Measurements from ENCODE around the gene TAMM41. TPM values are rescaled to one million over a fixed set of nuclear protein-coding genes. Genes with fewer than 3 reads are reported as not detected.

The TAMM41 gene, protein sequence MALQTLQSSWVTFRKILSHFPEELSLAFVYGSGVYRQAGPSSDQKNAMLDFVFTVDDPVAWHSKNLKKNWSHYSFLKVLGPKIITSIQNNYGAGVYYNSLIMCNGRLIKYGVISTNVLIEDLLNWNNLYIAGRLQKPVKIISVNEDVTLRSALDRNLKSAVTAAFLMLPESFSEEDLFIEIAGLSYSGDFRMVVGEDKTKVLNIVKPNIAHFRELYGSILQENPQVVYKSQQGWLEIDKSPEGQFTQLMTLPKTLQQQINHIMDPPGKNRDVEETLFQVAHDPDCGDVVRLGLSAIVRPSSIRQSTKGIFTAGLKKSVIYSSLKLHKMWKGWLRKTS
- 26.2 to 31.5 TPM (median 29.0 TPM) in 5 replicates for total RNA-seq (2022; extraction: Qiagen RNA extraction; ENCODE audit: low read depth)

DNA sequence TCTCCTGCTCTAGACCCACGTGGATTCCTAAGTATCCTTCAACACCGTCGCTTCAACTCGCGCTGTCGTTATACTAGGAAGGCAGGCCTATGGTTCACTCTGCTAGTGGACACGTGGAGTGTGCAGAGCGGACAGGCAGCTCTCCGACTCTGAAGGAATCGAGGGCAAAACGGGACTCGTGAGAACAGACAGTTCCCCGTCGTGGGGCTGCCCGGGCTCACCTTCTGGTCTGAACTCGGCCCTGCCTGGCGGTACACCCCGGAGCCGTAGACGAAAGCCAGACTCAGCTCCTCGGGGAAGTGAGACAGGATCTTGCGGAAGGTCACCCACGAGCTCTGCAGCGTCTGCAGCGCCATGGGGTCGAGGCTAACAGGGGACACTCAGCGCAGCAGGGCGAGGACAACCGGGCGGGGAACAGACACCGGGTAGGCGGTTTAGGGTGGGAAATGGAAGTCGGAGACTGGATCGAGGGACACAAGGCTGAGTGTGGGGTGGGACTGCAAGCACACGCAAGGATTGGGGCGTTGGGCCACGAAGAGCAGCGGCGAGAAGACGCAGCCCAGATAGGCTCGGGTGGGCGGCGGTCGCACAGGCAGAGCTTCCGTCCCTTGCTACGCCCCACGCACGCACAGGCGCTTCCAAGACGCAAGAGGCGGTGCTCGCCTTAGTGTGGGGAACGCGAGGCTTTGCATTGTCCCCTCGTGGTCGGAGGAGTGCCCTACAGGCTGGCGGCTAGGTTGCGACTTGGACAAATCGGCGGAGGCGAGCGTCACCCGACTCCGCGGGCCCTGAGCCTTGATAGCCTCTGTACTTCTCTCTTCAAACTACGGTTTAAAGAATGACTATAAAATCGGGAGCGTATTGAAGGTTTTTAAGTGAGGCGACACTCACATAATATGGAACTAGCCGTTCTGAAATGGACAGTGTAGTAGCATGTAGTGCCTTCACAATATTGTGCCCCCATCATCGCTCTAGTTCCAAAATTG lies at the start of gene TAMM41:
TAMM41 (minus strand) TSS at position 605 of the 986 bp plus-strand sequence; CDS start at position 356, 249 bp downstream.

Other genes starting within 250 kb of the TAMM41 start
- gene VGLL4, start 203.0 kb downstream of the TAMM41 start, total RNA-seq (2022; extraction: Qiagen RNA extraction; ENCODE audit: low read depth): 26.0 to 33.7 TPM (median 29.6 TPM) in 5 replicates
- 0.11 to 0.32 TPM (median 0.20 TPM) in 5 replicates for gene SYN2, start 157.5 kb upstream of the TAMM41 start, total RNA-seq (2022; extraction: Qiagen RNA extraction; ENCODE audit: low read depth)

All from A549 treated with ZK216348 at 1 μM for 4 hours (cell line).